WTC11 (cell line): ENCODE measurements around the gene ABCF2.

Experiments used
- ATF2 ChIP-seq: sonication (generic); formaldehyde crosslinking; IDR thresholded peaks from 2 replicates; pipeline ENCODE4 v1.8.1; 2022; ENCODE audit warnings: low read depth, missing genetic modification reagents, borderline replicate concordance
- CBFB ChIP-seq: sonication (generic); formaldehyde crosslinking; IDR thresholded peaks from 2 replicates; pipeline ENCODE4 v1.8.1; 2022; ENCODE audit warnings: mild to moderate bottlenecking, low read depth, missing genetic modification reagents
- CTCF ChIP-seq: fragments of 200-600 bp; IDR thresholded peaks from 2 replicates; pipeline ENCODE4 v1.8.0; 2022; ENCODE audit warnings: antibody characterized with exemption
- ELF4 ChIP-seq: sonication (generic); formaldehyde crosslinking; IDR thresholded peaks from 2 replicates; pipeline ENCODE4 v1.8.1; 2022; ENCODE audit warnings: low read depth, mild to moderate bottlenecking, moderate library complexity, missing genetic modification reagents
- HMGXB4 ChIP-seq: sonication (generic); formaldehyde crosslinking; IDR thresholded peaks from 2 replicates; pipeline ENCODE4 v1.8.1; 2023; ENCODE audit warnings: mild to moderate bottlenecking, moderate library complexity, missing genetic modification reagents
- IRF1 ChIP-seq: sonication (generic); formaldehyde crosslinking; IDR thresholded peaks from 2 replicates; pipeline ENCODE4 v1.8.0; 2023; ENCODE audit warnings: missing genetic modification reagents
- JUN ChIP-seq: sonication (generic); formaldehyde crosslinking; IDR thresholded peaks from 2 replicates; pipeline ENCODE4 v1.8.0; 2023; ENCODE audit warnings: mild to moderate bottlenecking, missing genetic modification reagents
- NR2C2 ChIP-seq: sonication (generic); formaldehyde crosslinking; IDR thresholded peaks from 2 replicates; pipeline ENCODE4 v1.8.0; 2022; ENCODE audit warnings: mild to moderate bottlenecking, missing genetic modification reagents
- TP53 ChIP-seq: sonication (generic); formaldehyde crosslinking; IDR thresholded peaks from 2 replicates; pipeline ENCODE4 v1.8.1; 2023; ENCODE audit warnings: mild to moderate bottlenecking, missing genetic modification reagents
- USF1 ChIP-seq: sonication (generic); formaldehyde crosslinking; IDR thresholded peaks from 2 replicates; pipeline ENCODE4 v1.8.0; 2022; ENCODE audit warnings: mild to moderate bottlenecking, missing genetic modification reagents
- ZNF263 ChIP-seq: sonication (generic); formaldehyde crosslinking; IDR thresholded peaks from 2 replicates; pipeline ENCODE4 v1.8.1; 2022; ENCODE audit warnings: low read depth, mild to moderate bottlenecking, moderate library complexity, missing genetic modification reagents

GRCh38 chr7:151260883-151261282 lies 33.9 kb upstream of the ABCF2 start:
- TF ChIP-seq CBFB (CRISPR knock-in tag) (no peak), NR2C2 (CRISPR knock-in tag) (no peak), ELF4 (CRISPR knock-in tag) (no peak), CTCF (no peak), ZNF263 (CRISPR knock-in tag) (no peak), JUN (CRISPR knock-in tag) (no peak), TP53 (CRISPR knock-in tag) (no peak), IRF1 (CRISPR knock-in tag) (no peak), HMGXB4 (CRISPR knock-in tag) (no peak), ATF2 (CRISPR knock-in tag) (no peak), USF1 (CRISPR knock-in tag) (no peak)
